Stimulated activated naive B cell treated with anti-CD40 and anti-IgM and Interleukin-4, amounts not matched to agents 10 μg/mL and 1 μg/mL and 100 μg/mL, for 72 hours (primary cell): Measurements from ENCODE around the gene PI4KA.
"Not testable (repeated sequence)": the region's sequence is repeated elsewhere in the genome, so short reads cannot be mapped to it uniquely, and the experiment has no call there.

Experiments used
- ATAC-seq, 2 donors: fragments of 150-1000 bp; cut with Tn5 transposase; replicated peaks; 2 replicates each; pipeline ENCODE4 v1.10.0; 2021; ENCODE audit warnings: moderate library complexity in 1 of 2
- DNase-seq: peaks from one replicate; pipeline ENCODE4 v3.0.0; 2021
- H3K27ac Mint-ChIP-seq: one replicate; pipeline ENCODE4 v1.8.0; 2022; ENCODE audit warnings: mild to moderate bottlenecking, mixed read lengths
- H3K27me3 Mint-ChIP-seq, 2 donors: one replicate each; pipeline ENCODE4 v1.8.0; 2022; ENCODE audit warnings: mixed read lengths in 2 of 2
- H3K36me3 Mint-ChIP-seq, 2 donors: one replicate each; pipeline ENCODE4 v1.8.0; 2022; ENCODE audit warnings: mixed read lengths in 2 of 2, mild to moderate bottlenecking in 1 of 2
- H3K4me1 Mint-ChIP-seq, 2 donors: one replicate each; pipeline ENCODE4 v1.8.0; 2022; ENCODE audit warnings: mixed read lengths in 2 of 2, mild to moderate bottlenecking in 1 of 2
- H3K4me3 Mint-ChIP-seq, 2 donors: one replicate each; pipeline ENCODE4 v1.8.0; 2022; ENCODE audit warnings: mild to moderate bottlenecking in 2 of 2, mixed read lengths in 2 of 2, moderate library complexity in 1 of 2
- H3K9me3 Mint-ChIP-seq, 2 donors: one replicate each; pipeline ENCODE4 v1.8.0; 2022; ENCODE audit warnings: mixed read lengths in 2 of 2, mild to moderate bottlenecking in 1 of 2

The PI4KA gene

DNA sequence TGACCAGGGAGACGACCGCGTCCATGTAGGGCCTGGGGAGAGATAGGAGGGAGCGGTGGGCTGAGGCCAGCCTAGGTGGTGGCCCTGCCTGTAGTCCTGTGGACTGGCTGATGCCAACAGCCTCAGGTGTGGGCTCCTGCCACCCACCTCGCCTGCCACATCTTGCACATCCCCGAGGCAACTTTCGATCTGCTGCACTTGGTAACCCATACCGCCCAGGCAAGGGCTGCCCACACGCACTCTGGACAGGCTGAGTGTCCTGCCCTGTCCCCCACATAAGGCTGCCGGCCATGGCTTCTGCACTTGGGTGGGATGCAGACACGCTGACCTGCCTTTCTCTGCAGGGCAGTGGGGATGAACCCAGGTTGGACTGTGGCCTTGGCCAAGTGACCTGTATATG lies 148.6 kb downstream of the PI4KA start:
- not testable (repeated sequence) for H3K4me3 Mint-ChIP-seq, H3K9me3 Mint-ChIP-seq, DNase-seq, H3K4me1 Mint-ChIP-seq, ATAC-seq, H3K27me3 Mint-ChIP-seq
- Mint-ChIP-seq H3K36me3 (peaks cover 28 to 42% of the 10 kb centered on the region in 2 donors), H3K27ac (peak overlapping the region; percentile 43)

DNA sequence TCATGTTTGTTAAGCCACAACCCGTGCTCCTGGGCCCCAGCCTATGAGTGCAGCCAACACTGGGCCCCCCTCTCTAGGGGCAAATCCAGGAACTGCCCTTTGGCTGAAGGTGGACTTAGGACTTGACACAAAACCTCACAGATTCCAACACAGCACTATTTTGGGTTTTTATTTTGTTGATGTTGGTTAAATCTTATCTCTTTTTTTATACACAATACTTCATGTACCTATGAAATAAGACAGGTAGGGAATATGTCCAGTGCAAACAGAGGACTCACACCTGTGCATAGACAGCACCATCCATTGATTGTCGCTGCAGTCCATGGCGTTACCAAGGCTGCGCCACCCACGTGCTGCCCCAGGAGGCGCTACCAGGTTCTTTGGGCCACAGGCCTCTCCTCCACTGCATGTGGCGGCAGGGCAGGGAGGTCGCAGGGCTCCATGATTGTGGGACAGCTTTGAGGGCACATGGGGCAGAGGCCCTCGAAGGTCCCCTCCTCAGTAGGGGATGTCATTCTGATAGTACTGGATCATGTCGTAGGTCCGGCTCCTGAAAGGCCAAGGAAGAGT lies 151.0 kb downstream of the PI4KA start:
- Mint-ChIP-seq H3K4me1 (peaks cover 8 to 10% of the 10 kb centered on the region in 2 donors), H3K27me3 (peaks cover 6 to 13% of the 10 kb centered on the region in 2 donors), H3K36me3 (peaks cover 29 to 39% of the 10 kb centered on the region in 2 donors)
- not testable (repeated sequence) for H3K27ac Mint-ChIP-seq, H3K4me3 Mint-ChIP-seq, H3K9me3 Mint-ChIP-seq, ATAC-seq, DNase-seq

DNA sequence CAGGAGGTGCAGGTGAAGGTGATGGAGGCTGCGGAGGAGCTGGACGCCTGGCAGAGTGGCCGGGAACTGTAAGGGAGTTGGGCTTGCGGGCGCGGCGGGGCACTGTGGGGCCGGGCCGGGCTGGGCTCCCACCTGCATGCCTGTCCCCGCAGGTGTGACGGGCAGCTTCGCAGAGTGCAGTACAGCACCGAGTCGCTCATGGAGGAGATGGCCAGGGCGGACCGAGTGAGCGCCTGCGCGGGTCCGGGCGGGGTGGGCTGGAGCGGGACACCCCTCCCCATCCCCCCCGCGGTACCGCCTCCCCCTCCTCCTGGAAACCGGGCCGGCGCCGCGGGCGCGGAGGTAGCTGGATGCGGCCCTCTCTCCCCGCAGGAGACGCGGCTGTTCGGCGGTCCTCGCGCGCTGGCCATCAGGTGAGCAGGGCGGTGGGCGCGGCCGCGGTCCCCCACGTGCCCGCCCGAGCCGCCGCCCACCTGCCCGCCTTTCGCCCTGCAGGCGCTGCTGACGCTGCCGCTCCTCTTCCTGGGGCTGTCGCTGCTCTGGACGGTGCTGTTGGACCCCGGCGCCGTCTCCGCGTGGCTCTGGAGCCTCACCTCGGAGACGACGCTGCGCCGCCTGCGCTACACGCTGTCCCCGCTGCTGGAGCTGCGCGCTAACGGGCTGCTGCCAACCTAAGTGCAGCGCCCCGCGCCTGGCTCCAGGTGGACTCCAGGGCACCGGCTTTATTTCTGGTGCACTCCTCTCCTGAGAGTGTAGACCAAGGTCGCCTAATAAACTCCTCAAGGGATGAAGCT lies 154.6 kb downstream of the PI4KA start:
- peaks cover 6 to 13% of the 10 kb centered on the region in 2 donors for H3K27me3 Mint-ChIP-seq
- H3K9me3 Mint-ChIP-seq, DNase-seq: not testable (repeated sequence)
- H3K4me3 Mint-ChIP-seq, result peak overlapping the region; percentile 70 to 97
- H3K36me3 Mint-ChIP-seq, result peaks cover 13 to 24% of the 10 kb centered on the region in 2 donors
- peak overlapping the region; percentile 56 for H3K27ac Mint-ChIP-seq
- H3K4me1 Mint-ChIP-seq, result peaks cover 8 to 10% of the 10 kb centered on the region in 2 donors
- peak in 1 of 2 donors; percentile 1 for ATAC-seq

DNA sequence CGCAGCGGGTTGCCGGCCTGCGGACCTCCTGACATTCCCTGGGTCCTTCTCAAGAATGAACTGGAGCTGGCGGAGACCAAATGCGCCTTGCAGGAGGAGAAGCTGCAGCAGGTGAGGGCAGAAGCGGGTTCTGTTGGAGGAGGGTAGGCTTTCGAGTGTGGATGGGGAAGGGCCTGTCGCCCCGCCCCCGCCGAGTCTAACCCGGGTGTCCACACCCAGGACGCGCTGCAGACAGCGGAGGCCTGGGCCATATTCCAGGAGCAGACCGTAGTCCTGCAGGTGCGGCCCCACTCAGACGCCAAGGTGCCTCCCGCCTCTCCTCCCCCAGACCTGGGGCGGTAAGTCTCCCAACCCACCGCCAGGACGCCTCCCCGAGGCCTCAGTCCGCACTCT lies 155.2 kb downstream of the PI4KA start:
- ATAC-seq, result peak; percentile 33 to 40
- Mint-ChIP-seq H3K4me1 (peaks cover 8 to 10% of the 10 kb centered on the region in 2 donors), H3K36me3 (peaks cover 13 to 21% of the 10 kb centered on the region in 2 donors), H3K4me3 (peak overlapping the region; percentile 97 to 98), H3K27me3 (peaks cover 6 to 13% of the 10 kb centered on the region in 2 donors)
- H3K9me3 Mint-ChIP-seq, H3K27ac Mint-ChIP-seq, DNase-seq: not testable (repeated sequence)

DNA sequence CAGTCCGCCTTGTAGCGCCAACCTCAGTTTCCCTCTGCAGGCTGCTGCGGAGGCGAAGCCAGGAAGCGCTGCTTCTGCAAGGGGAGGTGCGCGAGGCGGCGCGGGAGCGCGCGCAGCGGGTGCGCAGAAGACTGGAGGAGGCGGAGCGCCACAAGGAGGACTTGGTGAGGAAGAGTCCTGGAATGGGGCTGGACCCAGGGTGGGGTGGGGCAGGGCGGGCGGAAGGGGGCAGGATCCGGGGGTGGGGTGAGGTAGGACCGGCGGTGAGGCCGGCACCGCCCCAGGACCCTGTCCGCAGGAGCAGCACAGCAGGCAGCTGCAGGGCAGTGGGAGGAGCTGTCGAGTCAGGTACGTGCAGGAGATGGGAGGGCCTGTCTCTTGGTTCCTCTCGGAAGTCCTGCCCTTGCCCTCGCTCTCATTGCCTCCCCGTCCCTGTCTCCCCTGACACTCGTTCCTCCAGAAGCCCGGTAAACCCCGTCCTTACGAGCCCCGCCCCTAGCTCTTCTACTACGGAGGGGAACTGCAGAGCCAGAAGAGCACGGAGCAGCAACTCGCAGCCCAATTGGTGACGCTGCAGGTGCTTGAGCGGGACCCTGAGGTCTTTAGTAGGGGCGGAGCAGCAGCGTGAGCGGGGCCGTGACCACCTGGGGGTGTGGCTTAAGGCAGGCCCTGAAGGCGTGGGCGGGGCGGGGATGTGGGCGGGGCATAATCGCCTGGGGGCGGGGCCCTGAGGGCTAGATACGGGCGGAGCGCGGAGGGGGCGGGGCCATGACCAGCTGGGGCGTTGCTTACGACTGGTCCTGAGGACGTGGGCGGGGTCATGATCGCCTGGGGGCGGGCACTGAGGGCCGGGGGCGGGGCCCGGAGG lies 155.8 kb downstream of the PI4KA start:
- not testable (repeated sequence) for H3K9me3 Mint-ChIP-seq
- peaks cover 11 to 18% of the 10 kb centered on the region in 2 donors for H3K36me3 Mint-ChIP-seq
- peaks cover 8 to 10% of the 10 kb centered on the region in 2 donors for H3K4me1 Mint-ChIP-seq
- ATAC-seq, result peak; percentile 84 to 85
- peak; percentile 90 for DNase-seq
- H3K27me3 Mint-ChIP-seq, result peaks cover 6 to 13% of the 10 kb centered on the region in 2 donors
- peak overlapping the region; percentile 99 for H3K27ac Mint-ChIP-seq
- H3K4me3 Mint-ChIP-seq, result peak overlapping the region; percentile 97 to 98

DNA sequence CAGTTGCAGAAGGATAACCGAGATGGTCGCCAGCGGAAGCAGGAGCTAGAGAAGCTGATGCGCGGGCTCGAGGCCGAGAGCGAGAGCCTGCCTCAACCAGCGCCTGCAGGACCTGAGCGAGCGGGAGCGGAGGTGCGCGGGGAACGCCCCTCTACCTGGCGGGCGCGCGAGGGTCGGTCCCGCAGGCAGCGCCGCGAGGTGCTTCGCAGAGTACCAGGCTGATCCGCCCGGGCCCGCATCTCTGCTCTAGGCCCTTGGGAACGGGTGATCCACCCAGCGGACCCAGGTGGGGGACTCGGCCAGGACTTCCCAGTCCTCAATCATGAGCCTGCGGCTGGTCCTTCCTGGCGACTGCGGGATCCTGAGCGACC lies 156.5 kb downstream of the PI4KA start:
- Mint-ChIP-seq H3K27me3 (peaks cover 6 to 13% of the 10 kb centered on the region in 2 donors), H3K4me3 (peak overlapping the region; percentile 97 to 98), H3K4me1 (peaks cover 9 to 10% of the 10 kb centered on the region in 2 donors), H3K27ac (peak overlapping the region; percentile 99), H3K36me3 (peaks cover 9 to 15% of the 10 kb centered on the region in 2 donors)
- H3K9me3 Mint-ChIP-seq, result not testable (repeated sequence)
- DNase-seq, result peak; percentile 26
- ATAC-seq, result peak; percentile 13 to 18

DNA sequence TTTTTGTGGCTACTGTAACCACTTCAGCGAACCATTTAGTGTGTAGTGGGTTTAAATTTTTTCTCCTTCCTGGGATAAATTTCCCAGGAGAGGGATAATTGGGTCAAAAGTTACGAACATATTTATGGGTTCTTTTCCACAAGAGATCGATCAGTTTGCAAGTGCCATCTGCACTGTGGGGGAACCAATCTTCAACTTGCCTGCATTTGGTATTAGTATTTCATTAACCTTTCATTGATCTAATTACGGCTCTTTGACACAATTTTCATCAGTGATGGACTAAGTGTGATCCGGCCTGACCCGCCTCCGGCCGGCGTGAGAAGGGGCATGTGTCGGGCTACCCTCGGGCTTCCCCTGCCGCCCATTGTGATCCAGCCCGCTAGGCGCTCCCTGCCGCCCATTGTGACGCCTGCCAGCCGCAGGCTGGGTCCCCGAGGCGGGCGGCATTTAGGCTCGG lies 156.9 kb downstream of the PI4KA start:
- Mint-ChIP-seq H3K4me3 (peak overlapping the region; percentile 97 to 98), H3K4me1 (peaks cover 10 to 11% of the 10 kb centered on the region in 2 donors), H3K36me3 (peaks cover 7 to 13% of the 10 kb centered on the region in 2 donors), H3K27me3 (peaks cover 6 to 13% of the 10 kb centered on the region in 2 donors)
- DNase-seq, H3K27ac Mint-ChIP-seq, H3K9me3 Mint-ChIP-seq: not testable (repeated sequence)
- peak in 1 of 2 donors; percentile 3 for ATAC-seq

DNA sequence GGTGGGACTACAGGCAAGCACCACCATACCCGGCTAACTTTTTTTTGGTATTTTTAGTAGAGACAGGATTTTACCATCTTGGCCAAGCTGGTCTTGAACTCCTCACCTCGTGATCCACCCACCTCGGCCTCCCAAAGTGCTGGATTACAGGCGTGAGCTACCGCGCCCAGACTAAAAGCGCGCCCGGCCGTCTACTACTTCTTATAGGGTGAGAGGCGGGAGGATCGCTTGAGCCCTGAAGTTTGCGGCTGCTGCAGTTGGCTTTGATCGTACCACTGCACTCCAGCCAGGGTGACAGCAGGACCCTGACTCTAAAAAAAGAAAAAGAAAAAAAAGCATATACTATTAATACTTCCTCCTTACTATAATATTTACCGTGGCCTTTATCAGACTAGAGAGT lies 158.3 kb downstream of the PI4KA start:
- peaks cover 10 to 11% of the 10 kb centered on the region in 2 donors for H3K4me1 Mint-ChIP-seq
- H3K27me3 Mint-ChIP-seq, result peaks cover 6 to 13% of the 10 kb centered on the region in 2 donors
- DNase-seq, H3K4me3 Mint-ChIP-seq, ATAC-seq, H3K36me3 Mint-ChIP-seq, H3K27ac Mint-ChIP-seq, H3K9me3 Mint-ChIP-seq: not testable (repeated sequence)

DNA sequence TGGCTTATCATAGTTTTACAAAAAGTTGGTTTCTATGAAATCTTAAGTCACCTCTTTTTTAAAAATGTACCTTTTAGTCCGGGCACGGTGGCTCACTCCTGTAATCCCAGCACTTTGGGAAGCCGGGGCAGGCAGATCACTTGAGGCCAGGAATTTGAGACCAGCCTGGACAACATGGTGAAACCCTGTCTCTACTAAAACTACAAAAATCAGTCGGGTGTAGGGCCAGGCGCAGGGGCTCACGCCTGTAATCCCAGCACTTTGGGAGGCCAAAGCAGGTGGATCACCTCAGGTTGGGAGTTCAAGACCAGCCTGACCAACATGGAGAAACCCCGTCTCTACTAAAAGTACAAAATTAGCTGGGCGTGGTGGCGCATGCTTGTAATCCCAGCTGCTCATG lies 158.8 kb downstream of the PI4KA start:
- H3K27ac Mint-ChIP-seq, H3K4me3 Mint-ChIP-seq: not testable (repeated sequence)

DNA sequence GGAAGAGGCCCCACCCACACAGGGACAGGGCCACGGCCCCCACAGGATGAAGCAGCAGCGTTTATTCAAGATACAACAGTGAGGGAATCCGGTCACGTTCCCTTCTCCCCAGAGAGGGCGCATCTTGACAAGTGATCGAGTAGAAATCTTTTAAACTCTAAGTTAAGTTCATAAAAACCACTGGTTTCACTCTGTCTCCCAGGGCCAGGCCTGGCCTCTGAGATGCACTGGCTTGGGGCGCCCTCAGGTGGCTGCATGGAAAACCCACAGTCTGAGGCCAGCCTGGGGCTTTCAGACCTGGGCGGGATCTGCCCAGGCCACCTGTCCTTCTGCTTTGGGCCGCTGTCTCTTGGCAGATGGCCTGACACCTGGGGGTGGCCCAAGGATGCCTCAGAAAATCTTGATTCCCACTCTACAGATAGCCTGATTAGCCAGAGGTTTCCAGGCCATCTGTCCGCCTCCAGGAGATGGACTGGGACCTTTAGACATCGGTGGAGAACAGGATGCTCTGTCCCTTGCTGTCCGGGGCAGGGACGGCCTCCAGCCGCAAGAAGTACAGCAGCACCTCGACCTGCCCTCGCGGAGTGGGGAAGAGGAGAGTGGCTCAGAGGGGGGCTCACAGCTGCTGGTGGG lies 161.0 kb downstream of the PI4KA start:
- not testable (repeated sequence) for H3K27me3 Mint-ChIP-seq, H3K27ac Mint-ChIP-seq, H3K4me1 Mint-ChIP-seq, H3K9me3 Mint-ChIP-seq, H3K36me3 Mint-ChIP-seq
- peak overlapping the region; percentile 32 to 53 for H3K4me3 Mint-ChIP-seq
- peak; percentile 79 for DNase-seq
- ATAC-seq, result peak in 1 of 2 donors; percentile 63

More for the DNA sequence above, 158.8 kb downstream of the PI4KA start:
- not testable (repeated sequence) for H3K27me3 Mint-ChIP-seq, H3K36me3 Mint-ChIP-seq, H3K9me3 Mint-ChIP-seq, ATAC-seq, H3K4me1 Mint-ChIP-seq, DNase-seq

DNA sequence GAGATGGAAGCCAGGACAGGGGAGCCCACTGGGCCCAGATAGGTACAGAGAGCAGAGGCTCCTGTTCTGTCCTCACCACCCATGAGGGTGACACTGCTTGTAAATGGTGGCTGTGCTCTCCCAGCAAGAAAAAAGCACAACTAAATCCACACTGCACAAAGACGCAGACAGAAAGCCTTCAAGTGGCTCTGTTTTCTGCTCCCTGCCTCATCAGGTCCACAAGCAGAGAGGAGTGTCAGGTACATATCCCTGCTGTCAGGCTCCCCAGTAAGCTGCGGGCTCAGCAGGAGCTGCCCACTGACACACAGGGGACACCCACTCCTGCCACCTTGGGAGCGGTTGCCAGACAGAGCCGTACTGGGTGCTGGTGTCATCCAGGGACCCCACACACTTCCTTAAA lies 162.6 kb downstream of the PI4KA start:
- not testable (repeated sequence) for ATAC-seq, H3K27ac Mint-ChIP-seq, DNase-seq, H3K27me3 Mint-ChIP-seq, H3K9me3 Mint-ChIP-seq, H3K4me3 Mint-ChIP-seq, H3K36me3 Mint-ChIP-seq, H3K4me1 Mint-ChIP-seq

DNA sequence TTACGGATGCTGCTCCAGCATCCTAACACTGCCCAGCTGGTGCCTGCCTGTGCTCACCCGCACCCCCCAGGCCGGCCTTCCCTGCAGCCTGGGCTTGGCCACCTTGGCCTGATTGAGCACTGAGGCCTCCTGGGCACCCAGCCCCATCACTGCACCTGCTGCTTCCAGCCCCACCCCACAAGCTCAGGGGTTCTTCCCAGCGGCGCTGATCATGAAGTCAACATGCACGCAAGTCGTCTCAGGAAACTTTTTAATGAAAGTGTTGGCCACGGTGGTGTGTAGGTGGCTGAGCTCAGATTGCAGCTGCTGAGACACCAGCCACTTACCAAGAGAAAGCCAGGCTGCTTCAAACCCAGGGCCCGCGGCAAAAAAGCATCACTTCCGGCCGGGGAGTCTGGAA lies 163.4 kb downstream of the PI4KA start:
- ATAC-seq, H3K36me3 Mint-ChIP-seq, H3K4me1 Mint-ChIP-seq, H3K4me3 Mint-ChIP-seq, DNase-seq, H3K27me3 Mint-ChIP-seq, H3K9me3 Mint-ChIP-seq, H3K27ac Mint-ChIP-seq: not testable (repeated sequence)

DNA sequence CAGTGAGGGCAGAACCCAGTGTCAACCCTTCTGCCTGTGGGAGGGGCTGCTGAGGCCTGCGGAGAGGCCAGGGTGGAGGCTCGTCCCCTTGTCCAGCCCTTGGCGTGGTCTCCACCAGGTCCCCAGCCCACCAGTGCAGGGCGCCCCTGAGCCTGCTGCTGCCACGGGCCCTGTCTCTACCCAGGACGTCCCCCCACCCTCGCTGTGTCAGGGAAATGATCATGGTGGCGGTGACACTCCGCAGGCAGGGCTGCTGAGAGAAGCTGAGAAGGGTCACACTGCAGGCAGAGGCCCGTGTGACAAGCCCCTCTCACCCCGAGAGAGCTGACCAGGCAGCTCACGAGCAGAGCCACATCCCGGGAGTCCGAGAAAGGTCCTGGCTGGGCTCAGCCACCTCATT lies 164.4 kb downstream of the PI4KA start:
- H3K4me1 Mint-ChIP-seq, DNase-seq, H3K27me3 Mint-ChIP-seq, H3K4me3 Mint-ChIP-seq, ATAC-seq, H3K9me3 Mint-ChIP-seq, H3K27ac Mint-ChIP-seq, H3K36me3 Mint-ChIP-seq: not testable (repeated sequence)

DNA sequence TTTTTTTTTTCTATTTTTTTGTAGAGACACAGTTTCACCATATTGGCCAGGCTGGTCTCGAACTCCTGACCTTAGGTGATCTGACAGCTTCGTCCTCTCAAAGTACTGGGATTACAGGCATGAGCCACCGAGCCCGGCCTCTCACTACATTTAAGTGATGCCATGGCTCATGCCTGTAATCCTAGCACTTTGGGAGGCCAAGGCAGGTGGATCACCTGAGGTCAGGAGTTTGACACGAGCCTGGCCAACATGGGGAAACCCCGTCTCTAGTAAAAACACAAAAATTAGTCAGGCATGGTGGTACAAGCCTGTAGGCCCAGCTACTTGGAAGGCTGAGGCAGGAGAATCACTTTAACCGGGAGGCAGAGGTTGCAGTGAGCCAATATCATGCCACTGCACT lies 165.7 kb downstream of the PI4KA start:
- not testable (repeated sequence) for H3K4me1 Mint-ChIP-seq, H3K27me3 Mint-ChIP-seq, H3K27ac Mint-ChIP-seq

More for the DNA sequence above, 165.7 kb downstream of the PI4KA start:
- not testable (repeated sequence) for ATAC-seq, H3K36me3 Mint-ChIP-seq, H3K9me3 Mint-ChIP-seq, H3K4me3 Mint-ChIP-seq, DNase-seq
